Lower lobe of right lung (tissue), 2 donors: ENCODE data around the gene ANKRD6. TPM values are rescaled to one million over a fixed set of nuclear protein-coding genes. Genes with fewer than 3 reads are reported as not detected.
"Not testable (repeated sequence)": the region's sequence is repeated elsewhere in the genome, so short reads cannot be mapped to it uniquely, and the experiment has no call there.

Source experiments
- ATAC-seq, 2 donors: fragments of 200-7000 bp; cut with Tn5 transposase; one replicate each; pipeline ENCODE4 v1.9.1; 2020 to 2022; ENCODE audit warnings: mild to moderate bottlenecking in 2 of 2, moderate library complexity in 2 of 2
- DNase-seq: peaks from one replicate; pipeline ENCODE4 v3.0.0-alpha.2; 2020
- H3K27ac ChIP-seq: fragments of 200-600 bp; one replicate; pipeline ENCODE4 v1.8.0; 2022
- H3K27me3 ChIP-seq: fragments of 200-600 bp; one replicate; pipeline ENCODE4 v1.8.0; 2022; ENCODE audit warnings: low read depth
- H3K36me3 ChIP-seq: fragments of 200-600 bp; one replicate; pipeline ENCODE4 v1.8.0; 2022; ENCODE audit warnings: mild to moderate bottlenecking
- H3K4me1 ChIP-seq: fragments of 200-600 bp; one replicate; pipeline ENCODE4 v1.8.0; 2022
- H3K4me3 ChIP-seq: fragments of 200-600 bp; one replicate; pipeline ENCODE4 v1.8.0; 2022; ENCODE audit warnings: mild to moderate bottlenecking
- H3K9me3 ChIP-seq: fragments of 200-600 bp; one replicate; pipeline ENCODE4 v1.8.0; 2022
- CTCF ChIP-seq: fragments of 200-600 bp; IDR thresholded peaks from one replicate; pipeline ENCODE4 v1.8.0; 2022; ENCODE audit warnings: antibody characterized with exemption, mild to moderate bottlenecking
- intact Hi-C: fragments of 100-400 bp; cut with DNase I; formaldehyde crosslinking; loops from one replicate; pipeline ENCODE4 v1.11.0; 2022
- total RNA-seq: library from RNA; stranded (reverse); fragmentation: NEBNext Ultra II Directional; extraction: Animal tissue kit (Norgen Biotek cat#: 25700); gene quantifications from one replicate; pipeline ENCODE4 v1.2.1, GENCODE V29; 2021
- donor health status: DM: no; HTN: yes; CAD: no; lungs with severe emphysema.

Gene ANKRD6
- total RNA-seq, 1 donor from 2014 or later: 17.7 TPM

- H3K36me3 ChIP-seq: peaks cover 29% of the 10 kb centered on the region
- no peak for TF ChIP-seq CTCF
- intact Hi-C loops: no loop called here
- peak; percentile 6 to 25 for ATAC-seq
- H3K4me1 ChIP-seq: peaks cover 16% of the 10 kb centered on the region
- H3K27ac ChIP-seq: peak overlapping the region; percentile 84
- H3K27me3 ChIP-seq: no peaks in the 10 kb centered on the region
- DNase-seq: no peak
- no peaks in the 10 kb centered on the region for H3K9me3 ChIP-seq
- H3K4me3 ChIP-seq: peak overlapping the region; percentile 60
These were observed 205.0 kb downstream of the ANKRD6 start for GRCh38 chr6:89637960-89638319.

GRCh38 chr6:89638320-89639195 lies 205.6 kb downstream of the ANKRD6 start, which contains the start of gene LYRM2:
TSS of gene LYRM2 (minus strand) at chr6:89638747. CDS start at chr6:89638716, 31 bp downstream.
- Histone ChIP-seq H3K27me3 (no peaks in the 10 kb centered on the region), H3K9me3 (no peaks in the 10 kb centered on the region), H3K4me3 (peak within 1 kb of the TSS; percentile 60), H3K27ac (peak within 1 kb of the TSS; percentile 84), H3K36me3 (peaks cover 35% of the 10 kb centered on the region), H3K4me1 (peaks cover 21% of the 10 kb centered on the region)
- intact Hi-C loops: no loop called here
- DNase-seq (peak; percentile 97), ATAC-seq (peak; percentile 99 to 100)
- TF ChIP-seq CTCF: no peak

- no peaks in the 10 kb centered on the region for H3K27me3 ChIP-seq
- peaks cover 21% of the 10 kb centered on the region for H3K4me1 ChIP-seq
- intact Hi-C loops: no loop called here
- H3K27ac ChIP-seq: no peak overlapping the region
- DNase-seq (no peak), ATAC-seq (no peak)
- H3K36me3 ChIP-seq: peaks cover 40% of the 10 kb centered on the region
- no peak overlapping the region for H3K4me3 ChIP-seq
- TF ChIP-seq CTCF: no peak
- H3K9me3 ChIP-seq: no peaks in the 10 kb centered on the region
These were observed 207.9 kb downstream of the ANKRD6 start for GRCh38 chr6:89640804-89641203.

- not testable (repeated sequence) for ATAC-seq
These were observed 208.6 kb downstream of the ANKRD6 start for GRCh38 chr6:89641581-89641980.

GRCh38 chr6:89642956-89643355 lies 210.0 kb downstream of the ANKRD6 start:
- no peak for TF ChIP-seq CTCF
- no peak overlapping the region for H3K4me3 ChIP-seq
- intact Hi-C loops: no loop called here

More at GRCh38 chr6:89641581-89641980, 208.6 kb downstream of the ANKRD6 start:
- Histone ChIP-seq H3K4me1 (peaks cover 21% of the 10 kb centered on the region), H3K36me3 (peaks cover 40% of the 10 kb centered on the region)
- H3K27ac ChIP-seq, H3K27me3 ChIP-seq, DNase-seq, intact Hi-C loops, H3K9me3 ChIP-seq, H3K4me3 ChIP-seq: not testable (repeated sequence)

GRCh38 chr6:89643406-89643805 lies 210.5 kb downstream of the ANKRD6 start:
- no peaks in the 10 kb centered on the region for H3K27me3 ChIP-seq
- peaks cover 14% of the 10 kb centered on the region for H3K4me1 ChIP-seq
- ATAC-seq (no peak), DNase-seq (no peak)
- TF ChIP-seq CTCF: no peak
- no peak overlapping the region for H3K27ac ChIP-seq
- H3K4me3 ChIP-seq: no peak overlapping the region
- no peaks in the 10 kb centered on the region for H3K9me3 ChIP-seq
- intact Hi-C loops: no loop called here
- peaks cover 56% of the 10 kb centered on the region for H3K36me3 ChIP-seq

More at GRCh38 chr6:89642956-89643355, 210.0 kb downstream of the ANKRD6 start:
- peaks cover 52% of the 10 kb centered on the region for H3K36me3 ChIP-seq
- H3K27ac ChIP-seq: no peak overlapping the region
- H3K9me3 ChIP-seq: no peaks in the 10 kb centered on the region
- no peaks in the 10 kb centered on the region for H3K27me3 ChIP-seq
- no peak for ATAC-seq
- no peak for DNase-seq
- peaks cover 14% of the 10 kb centered on the region for H3K4me1 ChIP-seq
